ENCODE results near the gene NRARP. TPM values are rescaled to one million over a fixed set of nuclear protein-coding genes. Genes with fewer than 3 reads are reported as not detected.
A peak's percentile ranks its signal among the peaks of the same experiment; 100 is the strongest.

Gene NRARP
- total RNA-seq, 1 experiment from 2014 or later: 23.8 TPM

DNA sequence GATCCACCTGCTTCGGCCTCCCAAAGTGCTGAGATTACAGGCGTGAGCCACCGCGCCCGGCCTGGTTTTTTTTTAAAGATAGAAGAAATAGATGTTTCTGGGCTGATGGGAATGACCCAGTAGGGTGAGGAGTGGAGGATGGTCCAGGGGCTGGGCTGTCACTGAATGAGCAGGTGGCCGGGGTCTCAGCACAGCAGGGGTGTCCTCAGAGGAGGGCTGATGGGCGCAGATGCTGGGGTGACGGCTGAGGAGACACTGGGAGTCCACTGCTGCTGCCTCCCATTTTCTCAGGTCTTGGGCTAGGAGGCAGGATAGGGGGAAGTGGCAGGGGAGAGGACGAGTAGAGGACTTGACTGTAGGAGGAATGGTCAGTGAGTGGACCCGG, 26.9 kb downstream of the NRARP start:
- no peak overlapping the region for H4K8ac ChIP-seq (replicated peaks; ENCODE audit: insufficient read length, low read depth, low read length)
- no peaks in the 10 kb centered on the region for H3K9me3 ChIP-seq (ENCODE audit: control insufficient read depth, low read depth, low read length)
- no peaks in the 10 kb centered on the region for H3K4me1 ChIP-seq (ENCODE audit: insufficient read depth, low read length)
- Mint-ChIP-seq H3K9me3 (no peaks in the 10 kb centered on the region), H3K36me3 (ENCODE audit: insufficient read depth in 1 of 3, low read depth in 3 of 3) (peaks cover 2 to 10% (median 9%) of the 10 kb centered on the region in 3 experiments; a peak in 6 of 7 replicates), H3K4me3 (peak overlapping the region in 1 of 2 experiments; percentile 8; a peak in 2 of 5 replicates), H3K4me1 (peaks cover 20 to 29% of the 10 kb centered on the region in 2 experiments), H3K27me3 (ENCODE audit: low read depth) (no peaks in the 10 kb centered on the region), H3K27ac (peak overlapping the region; percentile 79 to 96 (median 95); a peak in 6 of 7 replicates)
- H3K4ac ChIP-seq (ENCODE audit: low read depth, low read length): no peak overlapping the region
- H4K91ac ChIP-seq (ENCODE audit: insufficient read length, low read depth, low read length): no peak overlapping the region
- H3K79me1 ChIP-seq (ENCODE audit: insufficient read depth, low read depth, low read length, poor library complexity, severe bottlenecking): no peaks in the 10 kb centered on the region
- no peaks in the 10 kb centered on the region for H4K20me1 ChIP-seq (ENCODE audit: control insufficient read depth, insufficient read depth, insufficient read length)
- H3T11ph ChIP-seq (ENCODE audit: low read length): no peak overlapping the region
- H3K79me2 ChIP-seq (ENCODE audit: insufficient read depth, low read length): no peaks in the 10 kb centered on the region
- WGBS (ENCODE audit: extremely low coverage, insufficient read length, low lambda C conversion rate): no CpG with 5 or more reads among the region's 10 CpGs
- no peak overlapping the region for H2BK12ac ChIP-seq (ENCODE audit: insufficient read length, low read depth, low read length)
- H4K5ac ChIP-seq (ENCODE audit: insufficient read length, low read depth, low read length): no peak overlapping the region
- no peak overlapping the region for H3K4me2 ChIP-seq (ENCODE audit: insufficient read depth, insufficient read length, low read length)
- no peaks in the 10 kb centered on the region for H3K27me3 ChIP-seq (ENCODE audit: insufficient read depth, low read length)
- DNase-seq: no peak
- no peak overlapping the region for H2BK5ac ChIP-seq (ENCODE audit: insufficient read length, low read length)
- no peak overlapping the region for H3K56ac ChIP-seq (ENCODE audit: insufficient read length, low read depth, low read length)
- no peak overlapping the region for H3K14ac ChIP-seq (ENCODE audit: insufficient read depth, low read length)
- no peak overlapping the region for H3K18ac ChIP-seq (ENCODE audit: insufficient read length, low read depth, low read length)
- H2AK5ac ChIP-seq (ENCODE audit: insufficient read length, low read length): no peak overlapping the region
- no peak overlapping the region for H3K27ac ChIP-seq (ENCODE audit: insufficient read length, low read depth, low read length)
- H3K23me2 ChIP-seq (ENCODE audit: insufficient read length, low read depth, low read length, poor library complexity, severe bottlenecking): peaks cover 4% of the 10 kb centered on the region
- TF ChIP-seq, protein P1, sequence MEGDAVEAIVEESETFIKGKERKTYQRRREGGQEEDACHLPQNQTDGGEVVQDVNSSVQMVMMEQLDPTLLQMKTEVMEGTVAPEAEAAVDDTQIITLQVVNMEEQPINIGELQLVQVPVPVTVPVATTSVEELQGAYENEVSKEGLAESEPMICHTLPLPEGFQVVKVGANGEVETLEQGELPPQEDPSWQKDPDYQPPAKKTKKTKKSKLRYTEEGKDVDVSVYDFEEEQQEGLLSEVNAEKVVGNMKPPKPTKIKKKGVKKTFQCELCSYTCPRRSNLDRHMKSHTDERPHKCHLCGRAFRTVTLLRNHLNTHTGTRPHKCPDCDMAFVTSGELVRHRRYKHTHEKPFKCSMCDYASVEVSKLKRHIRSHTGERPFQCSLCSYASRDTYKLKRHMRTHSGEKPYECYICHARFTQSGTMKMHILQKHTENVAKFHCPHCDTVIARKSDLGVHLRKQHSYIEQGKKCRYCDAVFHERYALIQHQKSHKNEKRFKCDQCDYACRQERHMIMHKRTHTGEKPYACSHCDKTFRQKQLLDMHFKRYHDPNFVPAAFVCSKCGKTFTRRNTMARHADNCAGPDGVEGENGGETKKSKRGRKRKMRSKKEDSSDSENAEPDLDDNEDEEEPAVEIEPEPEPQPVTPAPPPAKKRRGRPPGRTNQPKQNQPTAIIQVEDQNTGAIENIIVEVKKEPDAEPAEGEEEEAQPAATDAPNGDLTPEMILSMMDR (conservative IDR thresholded peaks at IDR 0.05): no peak
- no peak overlapping the region for H3K9ac ChIP-seq (ENCODE audit: extremely low read depth, insufficient read length, low read length)
- H2BK120ac ChIP-seq (ENCODE audit: low read depth, low read length, poor library complexity, severe bottlenecking): no peak overlapping the region
- H3K23ac ChIP-seq (ENCODE audit: insufficient read length, low read depth, low read length): no peak overlapping the region
- H2AFZ ChIP-seq (ENCODE audit: low read length): no peak overlapping the region
- no peak overlapping the region for H2BK15ac ChIP-seq (ENCODE audit: low read depth, low read length)
- H2BK20ac ChIP-seq (ENCODE audit: low read depth, low read length, poor library complexity, severe bottlenecking): no peak overlapping the region
